HG03175 (cell line): Measurements from ENCODE around the gene MSRB2.
"Not testable (repeated sequence)": the region's sequence is repeated elsewhere in the genome, so short reads cannot be mapped to it uniquely, and the experiment has no call there.

Experiments
- ATAC-seq: cut with Tn5 transposase; IDR thresholded peaks from one replicate; pipeline ENCODE4 v1.9.1; 2021; ENCODE audit warnings: mild to moderate bottlenecking, moderate library complexity; ENCODE audit not compliant: unreplicated experiment

The MSRB2 gene

GRCh38 chr10:23069019-23069815 is 26.2 kb upstream of the MSRB2 start:
- ATAC-seq: no peak

GRCh38 chr10:23070092-23070912 is 25.1 kb upstream of the MSRB2 start:
- ATAC-seq: peak; percentile 26

- ATAC-seq: peak; percentile 51
Observed at GRCh38 chr10:23070913-23071218, 24.5 kb upstream of the MSRB2 start.

- not testable (repeated sequence) for ATAC-seq
Observed at GRCh38 chr10:23072593-23072992, 22.8 kb upstream of the MSRB2 start.

GRCh38 chr10:23073527-23073926 is 21.9 kb upstream of the MSRB2 start:
- ATAC-seq: no peak

GRCh38 chr10:23075672-23076071 is 19.7 kb upstream of the MSRB2 start:
- no peak for ATAC-seq

GRCh38 chr10:23078114-23078513 is 17.3 kb upstream of the MSRB2 start:
- no peak for ATAC-seq

GRCh38 chr10:23079700-23080099 is 15.7 kb upstream of the MSRB2 start:
- no peak for ATAC-seq

GRCh38 chr10:23080262-23080661 is 15.1 kb upstream of the MSRB2 start:
- ATAC-seq: no peak

GRCh38 chr10:23081221-23081750 is 14.1 kb upstream of the MSRB2 start:
- no peak for ATAC-seq

- ATAC-seq: no peak
Observed at GRCh38 chr10:23081891-23082290, 13.5 kb upstream of the MSRB2 start.

GRCh38 chr10:23088609-23089008 is 6.8 kb upstream of the MSRB2 start:
- no peak for ATAC-seq

- no peak for ATAC-seq
Observed at GRCh38 chr10:23094786-23095403, 484 bp upstream of the MSRB2 start.

GRCh38 chr10:23095966-23096801 is 805 bp downstream of the MSRB2 start:
- ATAC-seq: peak; percentile 67

- no peak for ATAC-seq
Observed at GRCh38 chr10:23096802-23097549, 1.6 kb downstream of the MSRB2 start.

GRCh38 chr10:23099079-23099478 is 3.7 kb downstream of the MSRB2 start:
- no peak for ATAC-seq

- ATAC-seq: no peak
Observed at GRCh38 chr10:23099816-23100215, 4.4 kb downstream of the MSRB2 start.

GRCh38 chr10:23100331-23101030 is 5.1 kb downstream of the MSRB2 start:
- no peak for ATAC-seq

GRCh38 chr10:23106331-23107072 is 11.1 kb downstream of the MSRB2 start:
- no peak for ATAC-seq
